Thoracic aorta (tissue), 2 donors: ENCODE results near the gene DNAI2. TPM values are rescaled to one million over a fixed set of nuclear protein-coding genes. Genes with fewer than 3 reads are reported as not detected.

Experiments used
- ATAC-seq: fragments of 150-250 bp; one replicate; pipeline ENCODE4 v1.8.0; 2017; ENCODE audit warnings: low read depth; ENCODE audit not compliant: insufficient number of reproducible peaks, low FRiP score
- DNase-seq: peaks from one replicate; pipeline ENCODE4 v3.0.0-alpha.2; 2020; ENCODE audit warnings: low spot score
- H3K27ac ChIP-seq, 2 donors: fragments of 200-600 bp; sonication (generic); 1 replicate in 1 of 2; 2 replicates in 1 of 2; pipeline ENCODE4 v1.5.1; 2016; ENCODE audit warnings: mild to moderate bottlenecking in 2 of 2, moderate library complexity in 2 of 2
- H3K27me3 ChIP-seq: fragments of 200-600 bp; sonication (generic); replicated peaks from 2 replicates; pipeline ENCODE4 v1.6.0; 2016; ENCODE audit warnings: mild to moderate bottlenecking; ENCODE audit not compliant: insufficient read depth
- H3K36me3 ChIP-seq: fragments of 200-600 bp; sonication (generic); one replicate; pipeline ENCODE4 v1.5.1; 2016
- H3K4me1 ChIP-seq, 2 donors: fragments of 200-600 bp; sonication (generic); 1 replicate in 1 of 2; 2 replicates in 1 of 2; pipeline versions ENCODE4 v1.5.1 to v1.6.0; 2016; ENCODE audit warnings: low read depth in 2 of 2, mild to moderate bottlenecking in 1 of 2; ENCODE audit not compliant: control insufficient read depth in 1 of 2
- H3K4me3 ChIP-seq: fragments of 200-600 bp; sonication (generic); 2 replicates; pipeline ENCODE4 v1.5.1; 2016; ENCODE audit warnings: mild to moderate bottlenecking
- H3K9me3 ChIP-seq: fragments of 200-600 bp; sonication (generic); 2 replicates; pipeline ENCODE4 v1.5.1; 2016
- CTCF ChIP-seq: fragments of 200-600 bp; sonication (generic); IDR thresholded peaks from one replicate; pipeline ENCODE4 v1.5.1; 2019; ENCODE audit warnings: antibody characterized with exemption
- total RNA-seq, 2 donors: library from RNA; depleted of rRNA; stranded (reverse); fragments of >200 nt; gene quantifications; one replicate each; pipeline versions ENCODE4 v1.1.0 to v1.2.3, GENCODE V29; 2016

DNAI2 gene
- total RNA-seq, 2 donors from 2014 or later: not detected

DNA sequence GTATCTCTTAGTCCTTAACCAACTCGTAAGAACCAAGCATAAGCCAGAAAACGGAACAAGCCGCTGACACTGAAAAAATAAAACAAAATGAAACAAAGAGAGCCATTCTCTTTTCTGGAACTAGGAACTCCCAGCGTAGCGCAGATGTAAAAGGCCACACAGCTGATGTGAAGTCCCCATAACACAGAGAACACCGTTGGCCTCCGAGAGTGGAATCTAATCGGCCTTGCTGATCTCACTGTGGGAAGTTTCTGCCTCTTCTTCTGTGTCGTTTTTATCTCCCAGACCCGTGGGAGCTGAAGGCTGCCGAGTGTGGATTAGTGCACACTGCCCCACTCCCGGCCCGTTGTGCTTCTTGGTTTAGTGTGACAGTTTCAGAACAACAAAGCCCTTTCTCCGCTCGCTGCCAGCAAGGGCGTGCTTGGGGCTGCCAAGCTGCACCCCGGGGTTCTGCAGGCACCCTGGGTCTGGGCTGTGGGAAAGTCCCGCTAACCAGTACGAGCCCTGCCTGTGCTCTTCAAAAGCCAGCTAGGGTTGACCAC is 38.9 kb upstream of the DNAI2 start:
- H3K9me3 ChIP-seq: no peaks in the 10 kb centered on the region
- no peaks in the 10 kb centered on the region for H3K4me1 ChIP-seq
- no peak for DNase-seq
- peak overlapping the region in 1 of 2 donors; percentile 35 for H3K27ac ChIP-seq
- TF ChIP-seq CTCF: no peak
- ATAC-seq: no peak
- no peaks in the 10 kb centered on the region for H3K36me3 ChIP-seq
- peak overlapping the region; percentile 44 for H3K4me3 ChIP-seq
- no peaks in the 10 kb centered on the region for H3K27me3 ChIP-seq

DNA sequence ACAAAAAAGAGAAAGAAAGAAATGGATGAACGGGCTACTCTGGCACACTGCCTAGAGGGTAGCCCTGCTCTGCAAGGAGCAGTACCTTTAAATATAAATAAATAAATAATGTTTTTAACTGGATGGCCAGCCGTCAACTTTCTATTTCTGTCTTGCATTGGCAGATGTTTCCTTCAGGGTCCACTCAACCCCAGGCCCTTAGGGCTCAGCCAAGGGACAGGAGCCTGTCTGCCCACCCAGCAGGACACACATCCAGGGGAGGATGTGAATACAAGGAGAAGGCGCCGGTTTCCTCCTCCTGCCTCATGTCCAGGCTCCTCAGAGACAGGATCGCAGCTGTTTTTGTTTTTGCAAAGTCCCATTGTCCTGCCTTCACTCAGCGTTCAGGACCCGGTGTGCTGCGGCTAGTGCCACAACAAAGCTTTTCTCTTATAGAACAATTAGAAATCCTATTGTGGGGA is 38.1 kb upstream of the DNAI2 start:
- DNase-seq (no peak), ATAC-seq (no peak)
- no peak for TF ChIP-seq CTCF
- no peaks in the 10 kb centered on the region for H3K27me3 ChIP-seq
- H3K4me3 ChIP-seq: no peak overlapping the region
- H3K27ac ChIP-seq: no peak overlapping the region
- H3K9me3 ChIP-seq: no peaks in the 10 kb centered on the region
- no peaks in the 10 kb centered on the region for H3K36me3 ChIP-seq
- peaks cover 0 to 2% of the 10 kb centered on the region in 2 donors for H3K4me1 ChIP-seq

GRCh38 chr17:74237321-74237720 is 36.7 kb upstream of the DNAI2 start:
- ATAC-seq: no peak
- no peak for TF ChIP-seq CTCF
- peaks cover 0 to 3% of the 10 kb centered on the region in 2 donors for H3K4me1 ChIP-seq
- no peaks in the 10 kb centered on the region for H3K36me3 ChIP-seq
- H3K27me3 ChIP-seq: no peaks in the 10 kb centered on the region
- H3K4me3 ChIP-seq: no peak overlapping the region
- no peak overlapping the region for H3K27ac ChIP-seq
- DNase-seq: no peak
- H3K9me3 ChIP-seq: no peaks in the 10 kb centered on the region

GRCh38 chr17:74239172-74239571 is 34.9 kb upstream of the DNAI2 start:
- H3K4me3 ChIP-seq: no peak overlapping the region
- no peaks in the 10 kb centered on the region for H3K36me3 ChIP-seq
- no peak for ATAC-seq
- peak; percentile 17 for DNase-seq
- no peaks in the 10 kb centered on the region for H3K27me3 ChIP-seq
- H3K27ac ChIP-seq: no peak overlapping the region
- no peak for TF ChIP-seq CTCF
- no peaks in the 10 kb centered on the region for H3K9me3 ChIP-seq
- H3K4me1 ChIP-seq: peaks cover 0 to 3% of the 10 kb centered on the region in 2 donors

GRCh38 chr17:74240618-74241205 is 33.3 kb upstream of the DNAI2 start:
- H3K27ac ChIP-seq: no peak overlapping the region
- DNase-seq: no peak
- H3K9me3 ChIP-seq: no peaks in the 10 kb centered on the region
- no peak for ATAC-seq
- no peaks in the 10 kb centered on the region for H3K36me3 ChIP-seq
- no peak overlapping the region for H3K4me3 ChIP-seq
- no peak for TF ChIP-seq CTCF
- peaks cover 0 to 3% of the 10 kb centered on the region in 2 donors for H3K4me1 ChIP-seq
- no peaks in the 10 kb centered on the region for H3K27me3 ChIP-seq
